B cell (primary cell): Measurements from ENCODE around the gene NELL2. TPM values are rescaled to one million over a fixed set of nuclear protein-coding genes. Genes with fewer than 3 reads are reported as not detected.

ENCODE experiments used
- ATAC-seq: fragments of 200-7000 bp; cut with Tn5 transposase; one replicate; pipeline ENCODE4 v1.10.0; 2021; ENCODE audit warnings: low read depth, mild to moderate bottlenecking, moderate number of reproducible peaks, moderate library complexity
- CTCF ChIA-PET: fragments of 350-600 bp; sonication (Branson Sonifier 250); formaldehyde crosslinking; loops from one replicate; lab custom pipeline; 2021; ENCODE audit warnings: antibody characterized with exemption, inconsistent platforms; lab: Charles Lee
- POLR2A ChIA-PET: fragments of 350-600 bp; sonication (Branson Sonifier 250); formaldehyde crosslinking; loops from one replicate; lab custom pipeline; 2021; ENCODE audit warnings: antibody characterized with exemption; lab: Charles Lee
- DNase-seq: peaks from one replicate; pipeline ENCODE4 v3.0.0; 2013
- H2AFZ ChIP-seq: 2 replicates; pipeline ENCODE4 v1.6.1; 2012; ENCODE audit warnings: mild to moderate bottlenecking, low read depth, low read length; ENCODE audit not compliant: insufficient read depth, poor library complexity, severe bottlenecking
- H3K27ac ChIP-seq, 2 donors: 1 replicate in 1 of 2; 2 replicates in 1 of 2; pipeline ENCODE4 v1.5.1; 2012 to 2013; ENCODE audit warnings: low read length in 2 of 2, mild to moderate bottlenecking in 2 of 2, moderate library complexity in 1 of 2
- H3K27me3 ChIP-seq, 4 experiments: fragments of 200-600 bp in 1 of 4; sonication (generic) in 1 of 4; replicated peaks in 1 of 4; 1 replicate in 2 of 4; 2 replicates in 2 of 4; pipeline versions ENCODE4 v1.6.1 to v1.7.0; 2013 to 2016; ENCODE audit warnings: low read length in 3 of 4, mild to moderate bottlenecking in 2 of 4, mixed read lengths in 1 of 4, moderate library complexity in 1 of 4; ENCODE audit not compliant: insufficient read depth in 4 of 4, control insufficient read depth in 3 of 4; ENCODE audit errors: control extremely low read depth in 1 of 4
- H3K36me3 ChIP-seq, 2 experiments: replicated peaks in 1 of 2; 1 replicate in 1 of 2; 2 replicates in 1 of 2; pipeline versions ENCODE4 v1.6.1 to v1.7.1; 2013; ENCODE audit warnings: low read length in 1 of 2; ENCODE audit not compliant: insufficient read depth in 2 of 2, control insufficient read depth in 1 of 2; ENCODE audit errors: control extremely low read depth in 1 of 2, extremely low read depth in 1 of 2
- H3K4me1 ChIP-seq, 2 donors: fragments of 200-600 bp in 1 of 2; sonication (generic) in 1 of 2; 1 replicate in 1 of 2; 2 replicates in 1 of 2; pipeline versions ENCODE4 v1.5.1 to v1.6.1; 2013 to 2017; ENCODE audit warnings: low read length in 2 of 2; ENCODE audit not compliant: control insufficient read depth in 2 of 2, insufficient read depth in 2 of 2
- H3K4me2 ChIP-seq: replicated peaks from 2 replicates; pipeline ENCODE3; 2012; ENCODE audit warnings: mild to moderate bottlenecking, low read depth, low read length; ENCODE audit not compliant: poor library complexity, severe bottlenecking
- H3K4me3 ChIP-seq, 5 experiments: fragments of 200-600 bp in 1 of 5; sonication (generic) in 1 of 5; 1 replicate in 3 of 5; 2 replicates in 2 of 5; pipeline versions ENCODE4 v1.5.1 to v1.7.0; 2011 to 2016; ENCODE audit warnings: low read length in 4 of 5, mild to moderate bottlenecking in 4 of 5, low read depth in 2 of 5, control low read depth in 1 of 5, moderate library complexity in 1 of 5; ENCODE audit not compliant: insufficient read depth in 1 of 5; ENCODE audit errors: control extremely low read depth in 1 of 5, extremely low read depth in 1 of 5
- H3K79me2 ChIP-seq: fragments of 200-600 bp; sonication (generic); one replicate; pipeline ENCODE4 v1.6.0; 2016; ENCODE audit warnings: low read length; ENCODE audit not compliant: control insufficient read depth, insufficient read depth
- H3K9ac ChIP-seq: fragments of 200-600 bp; sonication (generic); 2 replicates; pipeline ENCODE4 v1.6.1; 2017; ENCODE audit warnings: mild to moderate bottlenecking, low read length, moderate library complexity
- H3K9me3 ChIP-seq, 3 donors: one replicate each; pipeline versions ENCODE4 v1.6.1 to v1.7.1; 2013; ENCODE audit warnings: low read length in 2 of 3; ENCODE audit not compliant: control insufficient read depth in 2 of 3, insufficient read depth in 1 of 3; ENCODE audit errors: control extremely low read depth in 1 of 3
- H4K20me1 ChIP-seq: 2 replicates; pipeline ENCODE4 v1.6.0; 2012; ENCODE audit warnings: mild to moderate bottlenecking, low read length; ENCODE audit not compliant: insufficient read depth, control insufficient read depth, poor library complexity, severe bottlenecking
- H3K27ac Mint-ChIP-seq: one replicate; pipeline ENCODE4 v1.8.0; 2021; ENCODE audit warnings: mixed read lengths
- H3K27me3 Mint-ChIP-seq: one replicate; pipeline ENCODE4 v1.8.0; 2021; ENCODE audit warnings: mixed read lengths
- H3K4me1 Mint-ChIP-seq: one replicate; pipeline ENCODE4 v1.8.0; 2021; ENCODE audit warnings: mixed read lengths
- H3K4me3 Mint-ChIP-seq: one replicate; pipeline ENCODE4 v1.8.0; 2021; ENCODE audit warnings: mixed read lengths
- H3K9me3 Mint-ChIP-seq: one replicate; pipeline ENCODE4 v1.8.0; 2022; ENCODE audit warnings: mixed read lengths; ENCODE audit not compliant: insufficient read depth
- CTCF ChIP-seq: fragments of 200-600 bp; IDR thresholded peaks from one replicate; pipeline ENCODE4 v1.8.0; 2022; ENCODE audit warnings: antibody characterized with exemption, mild to moderate bottlenecking
- EZH2 ChIP-seq: IDR thresholded peaks from 2 replicates; pipeline ENCODE4 v1.6.1; 2012; ENCODE audit warnings: borderline replicate concordance, low read depth, mild to moderate bottlenecking, moderate library complexity, low read length; ENCODE audit not compliant: insufficient read depth, poor library complexity, severe bottlenecking
- WGBS: methylation state at CpG from one replicate; pipeline ENCODE4 v1.1.5; 2013; ENCODE audit warnings: missing lambda C conversion rate; ENCODE audit not compliant: insufficient coverage; 5-methylcytosine and 5-hydroxymethylcytosine counted together
- intact Hi-C: fragments of 100-400 bp; cut with micrococcal nuclease; formaldehyde crosslinking; loops from one replicate; pipeline ENCODE4 v1.10.0; 2022
- polyA plus RNA-seq: library from polyadenylated mRNA; depleted of rRNA; stranded (reverse); fragments of >200 nt; gene quantifications from 2 replicates; pipeline ENCODE4 v1.2.3, GENCODE V29; 2012
- total RNA-seq, 2 donors: library from RNA; stranded (reverse); fragments of 120-200 nt in 1 of 2; gene quantifications; 1 replicate in 1 of 2; 2 replicates in 1 of 2; pipeline versions ENCODE4 v1.2.3 to v1.2.4, GENCODE V29; 2013 to 2022

The NELL2 gene
- total and polyA plus RNA-seq, 2 donors (not counting 1 experiment from before 2014, with no cell fraction given): 0.22 TPM; not detected in 1

DNA sequence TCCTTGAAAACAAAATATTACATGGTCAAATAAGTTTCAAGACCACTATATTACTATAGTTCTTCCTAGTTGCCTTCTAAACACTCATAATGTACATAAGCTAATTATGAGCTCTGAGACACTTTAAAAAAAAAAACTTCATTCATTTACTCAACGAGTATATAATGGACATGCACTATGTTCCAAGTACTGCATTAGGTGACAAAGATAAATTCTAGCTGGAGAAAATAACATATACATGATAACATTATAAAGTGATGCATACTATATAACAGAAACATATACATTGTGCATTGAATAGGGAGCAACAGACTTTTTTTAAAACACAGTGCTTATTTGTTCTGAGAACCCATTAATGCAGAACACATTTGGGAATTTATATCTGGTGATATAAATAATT lies 202.3 kb downstream of the NELL2 start:
- no peaks in the 10 kb centered on the region for H3K79me2 ChIP-seq
- WGBS: no CpG with 5 or more reads among the region's 1 CpG
- no peak overlapping the region for H2AFZ ChIP-seq
- no peaks in the 10 kb centered on the region for H3K27me3 ChIP-seq
- no peak overlapping the region for H3K4me2 ChIP-seq
- no peak overlapping the region for H3K27ac Mint-ChIP-seq
- H3K4me1 ChIP-seq: no peaks in the 10 kb centered on the region
- peaks cover 1 to 2% (median 1%) of the 10 kb centered on the region in 3 donors for H3K9me3 ChIP-seq
- ATAC-seq (no peak), DNase-seq (no peak)
- H3K4me1 Mint-ChIP-seq: no peaks in the 10 kb centered on the region
- intact Hi-C loops: no loop called here
- no peaks in the 10 kb centered on the region for H4K20me1 ChIP-seq
- H3K9ac ChIP-seq: no peak overlapping the region
- no peaks in the 10 kb centered on the region for H3K27me3 Mint-ChIP-seq
- CTCF ChIA-PET: no interaction called here
- H3K4me3 ChIP-seq: no peak overlapping the region
- no peak overlapping the region for H3K27ac ChIP-seq
- no peaks in the 10 kb centered on the region for H3K36me3 ChIP-seq
- POLR2A ChIA-PET: no interaction called here
- TF ChIP-seq EZH2 (no peak), CTCF (no peak)
- H3K9me3 Mint-ChIP-seq: peaks cover 3% of the 10 kb centered on the region
- no peak overlapping the region for H3K4me3 Mint-ChIP-seq

GRCh38 chr12:44672042-44672441 lies 204.1 kb downstream of the NELL2 start:
- ChIA-PET POLR2A (no interaction called here), CTCF (no interaction called here)
- Mint-ChIP-seq H3K9me3 (peaks cover 3% of the 10 kb centered on the region), H3K4me3 (no peak overlapping the region), H3K4me1 (no peaks in the 10 kb centered on the region), H3K27ac (no peak overlapping the region), H3K27me3 (no peaks in the 10 kb centered on the region)
- Histone ChIP-seq H3K9ac (no peak overlapping the region), H3K4me1 (no peaks in the 10 kb centered on the region), H4K20me1 (no peaks in the 10 kb centered on the region), H2AFZ (no peak overlapping the region), H3K79me2 (no peaks in the 10 kb centered on the region), H3K27me3 (no peaks in the 10 kb centered on the region), H3K4me2 (no peak overlapping the region), H3K36me3 (no peaks in the 10 kb centered on the region), H3K9me3 (peaks cover 1 to 11% (median 2%) of the 10 kb centered on the region in 3 donors), H3K4me3 (no peak overlapping the region), H3K27ac (no peak overlapping the region)
- DNase-seq (no peak), ATAC-seq (no peak)
- 87% methylated on average over 4 of the region's 5 CpGs for WGBS
- TF ChIP-seq CTCF (no peak), EZH2 (no peak)
- intact Hi-C loops: no loop called here
